PFSK-1 (cell line): ENCODE results near the gene TPH1. TPM values are rescaled to one million over a fixed set of nuclear protein-coding genes. Genes with fewer than 3 reads are reported as not detected.

Experiments used
- FOXP2 ChIP-seq: optimal IDR thresholded peaks from 2 replicates; pipeline ENCODE3; 2011; ENCODE audit warnings: borderline replicate concordance, control low read depth, inconsistent platforms; ENCODE audit not compliant: insufficient read depth; ENCODE audit errors: extremely low read length, extremely low read depth
- POLR2AphosphoS5 ChIP-seq: IDR thresholded peaks from 2 replicates; pipeline ENCODE4 v1.6.1; 2012; ENCODE audit warnings: low read depth, mild to moderate bottlenecking, control low read depth, low read length, moderate library complexity
- REST ChIP-seq, 2 experiments: IDR thresholded peaks; 2 replicates each; pipeline versions ENCODE4 v1.6.1 to v1.8.0; 2011 to 2012; ENCODE audit warnings: low read depth in 2 of 2, low read length in 2 of 2, control low read depth in 1 of 2, inconsistent platforms in 1 of 2, mild to moderate bottlenecking in 1 of 2, moderate library complexity in 1 of 2; ENCODE audit not compliant: insufficient read depth in 1 of 2
- SIN3A ChIP-seq: IDR thresholded peaks from 2 replicates; pipeline ENCODE4 v1.6.1; 2012; ENCODE audit warnings: mild to moderate bottlenecking, low read length, moderate library complexity, borderline replicate concordance; ENCODE audit not compliant: insufficient read depth
- TAF1 ChIP-seq: IDR thresholded peaks from 2 replicates; pipeline ENCODE4 v1.6.1; 2012; ENCODE audit warnings: low read length, control low read depth, borderline replicate concordance; ENCODE audit not compliant: insufficient read depth
- polyA plus RNA-seq: library from polyadenylated mRNA; unstranded; fragments of >200 nt; gene quantifications from one replicate; pipeline ENCODE4 v1.2.1, GENCODE V29; 2012; ENCODE audit warnings: low read depth, missing spikeins; ENCODE audit not compliant: insufficient read length

The TPH1 gene
- 0.15 TPM for polyA plus RNA-seq

GRCh38 chr11:18046116-18046777 is at the start of gene TPH1:
Gene TPH1 (minus strand): TSS chr11:18046269. CDS start chr11:18040762, 5,507 bp downstream.
- TF ChIP-seq SIN3A, result no peak
- TF ChIP-seq REST (IDR thresholded peaks at IDR 0.05; ENCODE audit: insufficient read depth in 1 of 2, low read depth in 2 of 2, low read length in 2 of 2), result no peak
- no peak for TF ChIP-seq POLR2AphosphoS5
- TF ChIP-seq FOXP2, result no peak
- no peak for TF ChIP-seq TAF1

- no peak for TF ChIP-seq TAF1
- TF ChIP-seq POLR2AphosphoS5, result no peak
- no peak for TF ChIP-seq FOXP2
- no peak for TF ChIP-seq SIN3A
- TF ChIP-seq REST (IDR thresholded peaks at IDR 0.05; ENCODE audit: insufficient read depth in 1 of 2, low read depth in 2 of 2, low read length in 2 of 2), result no peak
Observed at GRCh38 chr11:18093959-18094358, 47.9 kb upstream of the TPH1 start.

GRCh38 chr11:18091731-18092130 is 45.7 kb upstream of the TPH1 start:
- TF ChIP-seq SIN3A (no peak), TAF1 (no peak), POLR2AphosphoS5 (no peak), FOXP2 (no peak), REST (IDR thresholded peaks at IDR 0.05; ENCODE audit: insufficient read depth in 1 of 2, low read depth in 2 of 2, low read length in 2 of 2) (no peak)

- TF ChIP-seq POLR2AphosphoS5 (no peak), REST (IDR thresholded peaks at IDR 0.05; ENCODE audit: insufficient read depth in 1 of 2, low read depth in 2 of 2, low read length in 2 of 2) (no peak), FOXP2 (no peak), TAF1 (no peak)
Observed at GRCh38 chr11:18088966-18089365, 42.9 kb upstream of the TPH1 start.

- no peak for TF ChIP-seq REST (IDR thresholded peaks at IDR 0.05; ENCODE audit: insufficient read depth in 1 of 2, low read depth in 2 of 2, low read length in 2 of 2)
Observed at GRCh38 chr11:18088366-18088765, 42.3 kb upstream of the TPH1 start.
